ENCODE measurements around the gene NKG7.
A peak's percentile ranks its signal among the peaks of the same experiment; 100 is the strongest.

GRCh38 chr19:51365965-51366388, 6.5 kb downstream of the NKG7 start, which contains the start of gene ETFB:
- TF ChIP-seq POLR2AphosphoS5 (IDR thresholded peaks at IDR 0.05; ENCODE audit: low read depth, low read length): peak; percentile 7; the same call in 1 of the 2 replicates
- 0 out of 2 replicates have a peak, but pooled peaks have one; percentile 13 for TF ChIP-seq TAF1 (IDR thresholded peaks at IDR 0.05; ENCODE audit: borderline replicate concordance, insufficient read depth, low read length)
- TF ChIP-seq REST (IDR thresholded peaks at IDR 0.05; ENCODE audit: insufficient read depth in 1 of 2, low read depth in 2 of 2, low read length in 2 of 2): 0 out of 4 replicates have a peak, but pooled peaks of 1 of the 2 experiments have one; percentile 18
- TF ChIP-seq SIN3A (IDR thresholded peaks at IDR 0.05; ENCODE audit: borderline replicate concordance, insufficient read depth, low read length): no peak
- no peak for TF ChIP-seq FOXP2 (optimal IDR thresholded peaks at IDR 0.05; ENCODE audit: borderline replicate concordance, extremely low read depth, extremely low read length, insufficient read depth)

Data from PFSK-1 (cell line).